GM12872 (cell line): Measurements from ENCODE around the gene HSFX3.

Experiments
- TF ChIP-seq, protein P1 (sequence below): IDR thresholded peaks from 3 replicates; pipeline ENCODE4 v1.5.1; 2011; ENCODE audit warnings: low read depth, mild to moderate bottlenecking, low read length, moderate library complexity; ENCODE audit not compliant: insufficient read depth

HSFX3 gene

DNA sequence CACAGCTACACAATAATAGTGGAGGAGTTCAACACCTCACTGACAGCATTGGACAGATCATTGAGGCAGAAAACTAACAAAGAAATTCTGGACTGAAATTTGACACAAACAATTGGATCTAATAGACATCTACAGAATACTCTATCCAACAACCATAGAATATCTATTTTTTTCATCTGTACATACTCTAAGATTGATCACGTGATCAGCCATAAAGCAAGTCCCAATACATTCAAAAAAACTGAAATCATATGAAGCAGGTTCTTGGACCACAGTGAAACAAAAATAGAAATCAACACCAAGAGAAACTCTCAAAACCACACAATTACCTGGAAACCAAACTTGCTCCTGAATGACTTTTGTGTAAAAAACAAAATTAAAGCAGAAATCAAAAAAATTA is 32.4 kb downstream of the HSFX3 start:
- TF ChIP-seq, protein P1, sequence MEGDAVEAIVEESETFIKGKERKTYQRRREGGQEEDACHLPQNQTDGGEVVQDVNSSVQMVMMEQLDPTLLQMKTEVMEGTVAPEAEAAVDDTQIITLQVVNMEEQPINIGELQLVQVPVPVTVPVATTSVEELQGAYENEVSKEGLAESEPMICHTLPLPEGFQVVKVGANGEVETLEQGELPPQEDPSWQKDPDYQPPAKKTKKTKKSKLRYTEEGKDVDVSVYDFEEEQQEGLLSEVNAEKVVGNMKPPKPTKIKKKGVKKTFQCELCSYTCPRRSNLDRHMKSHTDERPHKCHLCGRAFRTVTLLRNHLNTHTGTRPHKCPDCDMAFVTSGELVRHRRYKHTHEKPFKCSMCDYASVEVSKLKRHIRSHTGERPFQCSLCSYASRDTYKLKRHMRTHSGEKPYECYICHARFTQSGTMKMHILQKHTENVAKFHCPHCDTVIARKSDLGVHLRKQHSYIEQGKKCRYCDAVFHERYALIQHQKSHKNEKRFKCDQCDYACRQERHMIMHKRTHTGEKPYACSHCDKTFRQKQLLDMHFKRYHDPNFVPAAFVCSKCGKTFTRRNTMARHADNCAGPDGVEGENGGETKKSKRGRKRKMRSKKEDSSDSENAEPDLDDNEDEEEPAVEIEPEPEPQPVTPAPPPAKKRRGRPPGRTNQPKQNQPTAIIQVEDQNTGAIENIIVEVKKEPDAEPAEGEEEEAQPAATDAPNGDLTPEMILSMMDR, result no peak

DNA sequence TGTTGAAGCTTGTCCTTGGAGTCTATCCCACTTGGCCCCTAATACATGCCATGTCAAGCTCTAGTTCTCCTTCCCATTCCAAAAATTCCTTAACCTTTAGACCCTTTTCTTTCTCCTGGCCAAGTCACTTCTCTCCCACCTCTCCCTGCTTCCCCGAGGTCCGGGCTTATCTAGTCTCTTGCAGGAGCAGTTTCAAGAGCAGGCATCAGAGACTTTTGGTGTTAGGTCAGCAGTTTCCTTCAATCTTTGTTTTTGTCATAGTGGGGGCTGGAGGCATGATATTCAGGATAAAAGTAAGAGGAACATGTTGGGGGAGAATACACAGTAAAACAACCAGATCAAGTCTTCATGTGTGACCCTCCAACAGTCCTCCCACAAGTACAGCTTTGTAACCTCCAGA is 33.1 kb downstream of the HSFX3 start:
- TF ChIP-seq, protein P1, result no peak

GRCh38 chrX:149515954-149516602 is 33.6 kb downstream of the HSFX3 start:
- TF ChIP-seq, protein P1, result no peak

DNA sequence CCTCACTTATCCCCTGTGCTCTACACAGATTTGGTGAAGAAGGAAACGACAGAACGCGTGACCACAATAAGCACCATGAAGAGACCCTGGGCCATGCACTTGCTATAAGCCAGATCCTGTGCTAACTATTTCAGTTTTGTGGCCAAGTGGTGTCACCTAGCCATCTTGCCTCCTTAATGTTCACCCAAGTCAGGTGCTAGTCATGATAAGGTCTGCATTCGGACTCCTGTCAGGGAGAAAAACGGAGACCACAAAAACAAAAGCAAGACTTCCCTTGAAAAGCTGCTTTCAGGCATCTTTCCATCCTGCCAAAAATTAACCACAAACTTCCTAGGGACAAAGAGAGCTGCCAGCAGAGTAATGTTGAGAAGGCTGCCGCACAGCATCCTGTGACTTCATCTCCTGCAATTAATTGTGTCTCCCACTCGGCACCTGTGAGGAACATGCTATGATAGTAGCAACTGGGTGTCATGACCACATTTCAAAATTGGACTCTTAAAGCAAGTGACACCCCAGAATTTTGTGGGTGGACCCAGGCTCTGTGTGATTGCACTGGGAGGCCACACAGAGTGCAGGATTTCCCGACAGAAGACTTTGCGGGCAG is 35.8 kb downstream of the HSFX3 start:
- TF ChIP-seq, protein P1, result no peak

GRCh38 chrX:149512225-149512885 is 37.4 kb downstream of the HSFX3 start:
- TF ChIP-seq, protein P1, result peak; percentile 70

GRCh38 chrX:149511081-149511480 is 38.6 kb downstream of the HSFX3 start:
- TF ChIP-seq, protein P1, result no peak

DNA sequence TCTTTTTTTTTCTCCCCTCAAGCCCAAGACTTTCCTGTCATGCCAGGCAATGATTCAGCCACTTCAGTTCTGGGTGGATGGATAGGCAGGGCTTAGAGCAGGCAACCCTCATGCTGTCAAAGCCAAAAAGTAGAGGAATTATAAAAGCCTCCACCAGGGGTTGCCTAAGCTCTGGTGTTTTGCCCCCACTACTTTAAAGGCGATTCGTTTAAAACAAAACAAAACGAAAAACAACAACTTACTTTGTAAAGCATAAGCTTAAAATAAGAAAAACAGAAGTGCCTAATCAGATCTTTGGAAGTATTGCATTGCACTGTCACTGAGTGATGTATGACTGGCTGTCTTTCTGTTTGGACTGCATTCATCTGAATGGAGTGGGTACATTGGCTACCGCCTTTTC is 39.3 kb downstream of the HSFX3 start:
- TF ChIP-seq, protein P1, result peak; percentile 26; the same call in 1 of the 3 replicates
